Erythroblast (primary cell): ENCODE measurements around the gene PABPC1L.
"Not testable (repeated sequence)": the region's sequence is repeated elsewhere in the genome, so short reads cannot be mapped to it uniquely, and the experiment has no call there.

Source experiments
- DNase-seq, 2 experiments: peaks; one replicate each; lab custom pipeline; 2025; lab: John Stamatoyannopoulos, UW
- GATA1 ChIP-seq: IDR thresholded peaks from 2 replicates; pipeline ENCODE4 v1.6.1; 2011; ENCODE audit warnings: low read depth, mild to moderate bottlenecking, control low read depth, low read length, moderate library complexity
- POLR2A ChIP-seq: IDR thresholded peaks from 2 replicates; pipeline ENCODE4 v1.6.1; 2011; ENCODE audit warnings: mild to moderate bottlenecking, low read length

The PABPC1L gene

DNA sequence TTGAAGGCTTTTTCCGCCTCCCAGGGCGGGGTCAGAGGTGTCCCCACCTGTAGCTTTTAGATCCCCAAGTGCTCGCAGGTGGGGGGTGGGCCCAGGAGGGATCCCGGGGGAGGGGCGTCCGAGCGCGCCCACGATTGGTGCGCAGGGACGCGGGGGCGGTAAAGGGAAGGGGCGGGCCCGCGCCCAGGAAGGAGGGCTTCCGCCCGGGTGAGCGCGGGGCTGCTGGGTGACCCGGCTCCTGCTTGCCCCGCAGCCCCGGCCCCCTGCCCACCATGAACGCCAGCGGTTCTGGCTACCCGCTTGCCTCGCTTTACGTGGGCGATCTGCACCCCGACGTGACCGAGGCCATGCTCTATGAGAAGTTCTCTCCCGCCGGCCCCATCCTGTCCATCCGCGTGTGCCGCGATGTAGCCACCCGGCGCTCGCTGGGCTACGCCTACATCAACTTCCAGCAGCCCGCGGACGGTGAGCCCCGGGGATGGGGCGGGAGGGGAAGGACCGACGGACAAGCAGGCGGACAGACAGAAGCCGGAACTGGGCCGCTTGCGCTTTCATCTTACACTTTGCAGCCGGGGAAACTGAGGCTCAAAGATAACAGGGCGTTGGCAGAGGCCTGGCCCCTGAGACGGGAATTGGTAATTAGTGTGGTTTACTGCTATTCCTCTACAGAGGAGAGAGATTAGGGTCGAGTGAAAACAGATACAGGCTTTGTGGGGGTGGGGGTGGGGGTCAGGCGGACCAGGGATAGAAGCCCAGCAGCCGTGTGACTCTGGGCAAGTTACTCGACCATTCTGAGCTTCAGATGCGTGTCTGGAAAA lies at the start of gene PABPC1L:
PABPC1L (plus strand) TSS at position 189 of the 818 bp plus-strand sequence; CDS start at position 273, 84 bp downstream.
- TF ChIP-seq POLR2A (no peak), GATA1 (no peak)
- DNase-seq = peak; percentile 66 to 70

DNA sequence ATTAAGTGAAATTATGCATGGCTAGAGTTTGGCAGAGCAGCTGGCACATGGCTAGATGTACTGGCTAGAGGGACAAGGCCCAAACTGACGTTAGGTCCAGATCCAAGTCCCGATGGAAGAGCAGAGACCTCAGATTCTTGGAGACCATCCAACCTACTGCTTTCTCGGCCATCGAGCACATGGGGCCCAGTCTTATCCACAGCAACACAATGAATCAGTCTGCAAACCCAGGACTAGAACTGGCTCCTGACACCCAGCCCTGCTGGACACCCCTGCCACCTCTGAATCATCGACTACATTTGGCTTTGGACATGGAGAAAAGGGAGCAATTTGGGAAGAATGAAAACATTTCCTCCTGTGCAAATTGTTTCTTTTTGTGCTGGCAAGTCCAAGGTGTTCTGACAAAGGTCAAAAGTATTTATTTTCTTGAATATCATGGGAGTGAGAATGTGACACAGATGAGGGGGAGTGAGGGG lies 48.3 kb upstream of the PABPC1L start:
- DNase-seq = no peak
- TF ChIP-seq GATA1 (no peak), POLR2A (no peak)

DNA sequence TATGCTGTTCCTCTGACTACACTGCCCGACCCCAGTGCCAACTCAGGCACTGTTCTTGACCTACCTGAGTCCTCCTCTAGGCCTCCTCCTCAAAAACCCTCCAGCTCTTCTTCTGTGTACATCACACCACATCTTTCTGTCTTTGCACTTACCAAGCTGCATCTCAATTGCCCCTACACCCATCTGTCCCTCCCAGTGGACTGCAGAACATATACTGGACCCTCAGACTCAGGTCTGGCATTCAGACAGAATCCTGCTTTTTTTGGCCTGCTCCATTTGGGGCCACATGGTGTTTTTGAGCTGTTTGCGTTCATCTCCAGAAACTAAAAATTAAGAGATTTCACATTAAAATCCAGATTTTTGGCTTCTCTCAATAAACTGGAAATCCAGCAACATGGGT lies 47.6 kb upstream of the PABPC1L start:
- no peak for TF ChIP-seq GATA1
- no peak for TF ChIP-seq POLR2A

DNA sequence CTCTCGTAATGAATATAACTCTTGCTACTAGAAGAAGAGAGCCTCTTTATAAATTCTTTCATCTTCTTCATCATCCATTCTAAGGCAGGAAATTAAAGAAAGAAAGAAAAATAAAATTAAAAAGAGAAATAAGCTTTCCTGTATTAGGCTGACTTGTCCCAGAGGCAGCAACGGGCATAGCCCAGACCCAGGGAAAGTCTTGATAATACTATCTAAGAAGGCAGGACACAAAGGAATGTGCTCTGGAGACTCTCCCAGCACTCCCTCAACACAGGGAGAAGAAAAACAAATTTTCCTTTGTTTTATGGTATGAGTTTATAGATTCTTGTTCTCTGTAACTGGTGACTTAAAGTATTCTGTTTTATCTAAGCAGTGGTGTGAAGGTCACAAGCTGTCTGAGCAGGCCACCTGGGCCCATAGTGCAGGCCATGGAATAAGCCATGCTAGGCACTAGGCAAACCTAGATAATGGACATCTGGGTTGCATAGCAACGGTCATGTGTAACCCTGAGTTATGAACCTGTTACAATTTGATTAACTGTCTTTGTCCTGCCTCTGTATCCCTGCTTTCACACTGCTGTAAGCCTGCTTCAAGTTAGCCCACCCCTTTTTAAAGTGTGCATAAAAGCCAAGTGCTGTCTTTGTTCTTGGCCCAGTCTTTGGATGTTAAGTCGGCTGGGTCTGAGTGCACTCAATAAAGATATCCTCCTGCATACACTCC lies 46.3 kb upstream of the PABPC1L start:
- peak in 1 of 2 experiments; percentile 29 for DNase-seq

More for the DNA sequence above, 47.6 kb upstream of the PABPC1L start:
- DNase-seq = no peak

DNA sequence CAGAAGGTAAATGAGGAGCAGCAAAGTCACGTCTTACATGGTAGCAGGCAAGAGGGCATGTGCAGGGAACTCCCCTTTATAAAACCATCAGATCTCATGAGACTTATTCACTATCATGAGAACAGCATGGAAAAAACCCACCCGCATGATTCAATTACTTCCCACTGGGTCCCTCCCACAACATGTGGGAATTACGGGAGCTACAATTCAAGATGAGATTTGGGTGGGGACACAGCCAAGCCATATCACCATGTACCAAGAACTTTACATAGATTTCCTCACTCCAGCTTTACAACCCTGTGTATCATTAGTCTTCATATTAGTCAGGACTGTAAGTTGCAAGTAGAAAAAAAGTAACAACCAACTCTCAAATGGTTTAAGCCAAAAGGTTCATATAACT lies 45.4 kb upstream of the PABPC1L start:
- DNase-seq = not testable (repeated sequence)

DNA sequence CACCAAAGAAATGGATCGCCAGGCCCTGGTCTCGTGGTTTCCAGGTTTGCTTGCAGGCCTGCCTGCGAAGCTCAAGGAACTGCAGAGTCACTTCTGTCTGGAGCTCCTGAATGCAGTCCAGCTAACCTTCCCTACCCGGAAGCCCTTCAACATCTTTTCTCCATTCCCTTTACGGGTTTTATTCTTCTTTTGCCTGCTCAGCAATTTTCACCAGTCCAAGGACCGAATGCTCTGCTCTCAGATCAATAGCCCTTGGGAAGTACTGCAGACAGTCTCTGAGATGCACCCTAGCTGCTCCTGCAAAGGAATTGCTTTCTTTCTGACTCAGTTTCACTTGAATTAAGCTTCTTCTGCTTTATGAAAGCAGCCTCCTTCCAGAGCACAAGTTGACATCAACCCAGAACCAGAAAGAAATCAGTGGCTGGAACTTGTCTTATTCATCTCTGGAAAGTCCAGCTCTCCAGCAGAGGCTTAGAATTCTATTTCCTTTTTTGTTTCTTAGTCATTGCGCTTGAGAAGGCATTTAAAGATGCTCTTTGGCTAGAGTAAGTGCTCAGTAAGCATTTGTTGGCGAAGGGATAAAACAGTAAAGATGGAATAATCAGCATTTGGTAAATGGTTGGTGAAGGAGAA lies 43.0 kb upstream of the PABPC1L start:
- DNase-seq = no peak
- TF ChIP-seq POLR2A = no peak
- no peak for TF ChIP-seq GATA1

DNA sequence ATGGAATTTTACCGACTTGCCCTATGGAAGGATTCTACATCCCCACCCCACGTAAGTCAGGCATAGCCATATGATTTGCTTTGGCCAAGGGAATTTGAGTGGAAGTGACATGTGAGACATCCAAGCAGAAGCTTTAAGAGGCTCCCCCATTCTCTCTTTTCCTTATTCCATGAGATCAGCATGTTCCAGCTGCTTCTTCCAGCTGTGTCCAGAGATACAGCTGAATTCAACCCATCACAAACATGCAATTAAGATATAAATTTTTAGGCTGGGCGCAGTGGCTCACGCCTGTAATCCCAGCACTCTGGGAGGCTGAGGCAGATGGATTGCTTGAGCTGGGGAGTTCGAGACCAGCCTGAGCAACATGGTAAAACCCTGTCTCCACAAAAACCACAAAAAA lies 40.4 kb upstream of the PABPC1L start:
- TF ChIP-seq GATA1 (no peak), POLR2A (no peak)
- no peak for DNase-seq

DNA sequence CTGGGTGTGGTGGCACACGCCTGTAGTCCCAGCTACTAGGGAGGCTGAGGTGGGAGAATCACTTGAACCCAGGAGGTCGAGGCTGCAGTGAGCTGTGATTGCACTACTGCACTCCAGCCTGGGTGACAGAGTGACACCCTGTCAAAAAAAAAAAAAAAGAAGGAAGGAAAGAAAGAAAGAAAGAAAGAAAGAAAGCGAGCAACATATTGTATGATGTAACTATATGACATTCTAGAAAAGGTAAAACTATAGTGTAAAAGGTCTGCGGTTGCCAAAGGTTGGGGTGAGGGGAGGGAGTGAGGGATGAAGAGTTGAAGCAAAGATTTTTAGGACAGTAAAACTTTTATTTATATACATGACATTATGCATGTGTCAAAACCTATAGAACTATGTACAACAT lies 27.5 kb upstream of the PABPC1L start:
- not testable (repeated sequence) for DNase-seq

DNA sequence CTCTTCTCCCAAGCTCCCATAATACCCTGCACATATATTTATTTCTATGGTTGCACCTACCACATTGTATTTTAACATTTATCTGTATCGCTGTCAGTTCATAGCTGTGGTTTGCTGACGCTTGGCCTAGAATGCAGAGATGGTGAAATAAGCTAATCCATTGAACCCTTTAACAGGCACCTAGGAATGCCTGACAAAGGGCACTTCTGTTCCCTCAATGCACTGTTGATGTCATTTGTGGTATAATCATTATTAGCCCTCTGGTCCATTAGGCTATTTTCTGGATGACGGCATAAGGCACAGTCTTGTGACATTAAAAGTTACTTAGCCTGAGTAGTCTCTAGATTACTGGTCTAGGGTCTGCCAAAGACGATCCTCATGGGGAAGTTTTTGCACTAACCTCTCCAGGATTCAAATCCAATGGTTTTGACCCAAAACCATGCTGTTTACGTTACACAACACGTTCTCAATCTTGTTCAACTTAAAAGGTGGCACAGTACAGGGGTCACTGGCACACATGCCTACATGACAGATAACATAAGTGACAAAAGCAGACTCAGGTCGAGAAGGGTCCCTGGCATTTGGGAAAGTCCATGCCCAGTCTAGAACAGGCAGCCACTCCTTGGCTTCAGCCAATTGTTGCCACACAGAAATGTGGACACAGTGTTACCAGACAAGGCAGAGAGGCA lies 26.5 kb upstream of the PABPC1L start:
- DNase-seq = no peak
- TF ChIP-seq GATA1 = no peak
- no peak for TF ChIP-seq POLR2A

DNA sequence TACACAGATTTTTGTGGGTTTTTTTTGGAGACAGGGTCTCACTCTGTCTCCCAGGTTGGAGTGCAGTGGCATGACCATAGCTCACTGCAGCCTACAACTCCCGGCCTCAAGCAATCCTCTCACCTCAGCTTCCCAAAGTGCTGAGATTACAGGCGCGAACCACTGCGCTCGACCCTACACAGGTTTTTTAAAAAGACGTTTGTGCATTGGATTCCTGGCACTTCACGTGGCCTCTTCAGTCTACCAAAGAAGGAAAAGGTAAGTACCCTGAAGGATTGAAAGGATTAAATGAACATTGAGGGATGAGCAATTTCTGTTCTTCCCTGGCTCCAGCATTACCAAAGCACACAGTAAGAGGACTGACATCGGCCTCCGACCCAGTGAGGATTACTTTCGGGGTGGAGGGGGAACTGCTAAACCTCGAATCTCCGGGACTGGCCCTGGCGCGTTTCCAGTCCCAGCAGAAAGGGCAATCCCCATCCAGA lies 24.9 kb upstream of the PABPC1L start:
- no peak for DNase-seq
- no peak for TF ChIP-seq GATA1
- TF ChIP-seq POLR2A = no peak

DNA sequence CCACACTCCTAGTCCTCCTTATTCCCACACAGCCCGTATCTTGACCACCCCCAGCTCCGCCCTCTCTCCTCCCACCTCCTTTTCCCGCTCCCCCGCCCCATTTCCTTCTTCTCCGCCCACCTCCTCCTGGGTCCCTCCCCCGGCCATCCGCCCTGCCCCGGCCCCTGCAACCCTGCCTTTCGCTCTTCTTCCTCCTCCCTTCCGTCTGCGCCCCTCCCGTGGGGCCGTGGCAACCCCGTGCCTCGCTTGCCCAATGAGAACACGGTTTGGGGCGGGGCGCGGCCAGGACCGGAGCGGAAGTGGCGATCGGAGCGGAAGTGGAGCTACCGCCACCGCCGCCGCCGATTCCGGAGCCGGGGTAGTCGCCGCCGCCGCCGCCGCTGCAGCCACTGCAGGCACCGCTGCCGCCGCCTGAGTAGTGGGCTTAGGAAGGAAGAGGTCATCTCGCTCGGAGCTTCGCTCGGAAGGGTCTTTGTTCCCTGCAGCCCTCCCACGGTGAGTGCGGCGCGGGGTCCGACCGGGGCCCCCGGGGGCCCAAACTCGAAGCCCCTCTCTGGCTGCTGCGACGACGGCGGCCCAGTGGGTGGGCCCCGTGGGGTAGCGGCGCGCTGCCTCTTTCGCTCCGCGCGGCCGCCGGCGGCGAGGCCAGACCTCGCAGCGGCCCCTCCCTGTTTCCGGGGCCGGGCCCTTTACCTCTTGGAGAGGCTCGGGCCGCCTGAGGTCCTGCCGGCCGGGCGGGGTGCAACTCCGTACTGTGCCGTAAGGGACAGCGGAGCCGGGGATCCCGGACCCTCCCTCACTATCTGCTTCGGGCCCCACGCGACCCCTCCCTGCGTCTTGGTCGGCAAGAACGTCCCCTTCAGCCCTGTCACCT lies 24.2 kb upstream of the PABPC1L start, which contains the start of gene YWHAB:
YWHAB (plus strand) TSS at position 314 of the 874 bp plus-strand sequence. CDS start 15,829 bp downstream, outside the sequence.
- peak; percentile 72 for TF ChIP-seq POLR2A
- no peak for TF ChIP-seq GATA1
- DNase-seq = peak; percentile 95 to 97

DNA sequence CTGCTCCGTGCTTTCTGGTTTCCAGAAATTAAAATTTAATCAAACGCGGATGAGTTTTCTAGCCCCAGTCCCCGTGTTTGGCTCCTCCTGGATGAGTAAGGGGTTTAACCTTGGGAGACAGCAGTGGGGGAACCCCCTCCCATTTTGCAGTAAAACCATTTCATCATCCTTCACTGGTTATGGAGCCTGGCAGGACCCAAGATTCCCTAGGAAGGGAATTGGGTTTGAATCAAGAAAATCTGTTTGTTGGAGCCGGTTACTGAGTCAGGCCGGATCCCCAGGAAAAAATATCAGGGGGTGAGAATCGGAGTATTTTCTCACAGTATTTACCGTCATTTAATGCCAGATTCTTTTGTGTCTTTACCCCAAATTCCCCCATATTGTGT lies 23.6 kb upstream of the PABPC1L start:
- no peak for TF ChIP-seq POLR2A
- TF ChIP-seq GATA1 = no peak

DNA sequence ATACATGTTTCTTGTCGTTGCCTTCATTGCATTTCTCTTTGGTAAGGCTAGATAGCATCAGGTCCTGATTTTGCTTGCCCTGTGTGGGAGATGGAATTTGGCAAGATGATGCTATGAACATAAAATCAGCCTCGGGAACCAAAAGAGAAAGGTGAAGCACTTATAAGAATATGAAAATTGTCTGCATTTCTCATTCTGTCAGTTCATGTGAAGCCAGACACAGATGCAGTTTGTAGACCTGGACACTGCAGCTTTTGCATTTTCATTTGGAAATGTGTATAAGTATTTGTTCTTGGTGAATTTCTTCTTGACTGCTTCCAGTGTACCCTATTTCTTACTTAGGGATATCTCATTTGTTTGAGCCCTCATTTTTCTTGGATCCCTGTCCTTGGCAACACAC lies 23.0 kb upstream of the PABPC1L start:
- TF ChIP-seq POLR2A = no peak
- TF ChIP-seq GATA1 = no peak
- peak; percentile 6 to 27 for DNase-seq

More for the DNA sequence above, 23.6 kb upstream of the PABPC1L start:
- no peak for DNase-seq
